K562 (cell line): ENCODE data around the gene KCNT1. TPM values are rescaled to one million over a fixed set of nuclear protein-coding genes. Genes with fewer than 3 reads are reported as not detected.

Experiments
- CHD7 ChIP-seq: fragments of 200-600 bp; sonication (generic); IDR thresholded peaks from one replicate; pipeline ENCODE4 v1.6.1; 2012; ENCODE audit warnings: mild to moderate bottlenecking, low read depth, low read length, inconsistent platforms
- polyA plus RNA-seq, 8 experiments: library from polyadenylated mRNA; depleted of rRNA in 4 of 8; stranded (reverse) in 5 of 8; unstranded in 3 of 8; fragments of >200 nt; fragmentation: Nextera tagmentation in 2 of 8; fragmentation: Illumina TruSeq in 1 of 8; extraction: Ambion mirVana in 2 of 8; extraction: Trizol in 1 of 8; gene quantifications; 2 replicates each; pipeline versions ENCODE4 v1.2.1 to v1.2.3, GENCODE V29; 2011 to 2014; ENCODE audit warnings: inconsistent platforms in 1 of 8, missing spikeins in 1 of 8
- total RNA-seq, 7 experiments: library from RNA; depleted of rRNA in 6 of 7; stranded (reverse); fragments of >200 nt in 6 of 7; fragmentation: Illumina TruSeq in 2 of 7; extraction: Trizol in 2 of 7; gene quantifications; 2 replicates each; pipeline versions ENCODE4 v1.2.1 to v1.2.3, GENCODE V29; 2011 to 2021; ENCODE audit warnings: low replicate concordance in 1 of 7

KCNT1 gene
- total and polyA plus RNA-seq, 9 of the 15 experiments (the other 6 are each of a cell fraction or from before 2014, with no cell fraction given) = 0.05 TPM; not detected in 8

DNA sequence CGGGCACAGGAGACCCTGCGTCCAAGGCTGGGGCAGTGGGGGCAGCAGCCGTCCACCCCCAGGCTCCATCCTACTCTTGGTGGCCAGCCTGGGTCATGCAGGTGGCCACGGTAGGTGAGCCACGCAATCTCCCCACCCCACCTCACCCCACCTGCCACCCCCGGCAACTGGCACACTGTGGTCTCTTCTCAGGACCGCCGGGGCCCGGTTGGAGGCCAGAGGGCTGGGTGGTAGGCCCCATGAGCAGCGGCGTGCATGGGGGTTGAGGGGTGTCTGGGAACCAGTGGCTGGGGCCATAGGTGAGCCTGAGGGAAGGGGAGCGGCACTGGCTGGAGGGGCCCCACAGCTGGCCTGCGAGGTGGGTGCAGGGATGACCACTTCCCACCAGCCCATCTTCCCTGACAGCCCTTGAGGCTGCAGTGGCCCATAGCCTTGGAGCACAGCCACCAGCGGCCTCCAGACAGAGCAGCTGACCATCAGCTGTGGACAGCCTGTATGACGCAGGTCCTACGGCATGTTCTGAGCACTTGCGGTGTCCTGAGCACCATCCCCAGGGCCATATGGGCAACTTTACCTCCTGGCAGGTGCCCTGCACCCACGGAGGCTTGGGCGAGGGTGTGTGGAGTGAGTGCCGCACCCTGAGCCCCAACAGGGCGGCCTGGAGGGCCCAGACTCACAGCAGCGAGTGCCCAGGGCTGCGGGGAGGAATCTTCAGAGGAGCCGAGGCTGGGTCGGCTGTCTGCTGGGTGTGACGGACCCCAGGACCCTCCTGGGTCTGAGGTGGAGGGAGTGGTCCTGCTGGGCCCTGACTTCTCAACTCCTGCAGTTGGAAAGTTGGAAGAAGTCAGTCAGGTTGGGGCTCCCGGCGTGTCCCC is 47.4 kb downstream of the KCNT1 start (continued):
- no peak for TF ChIP-seq CHD7
